Body of pancreas (tissue), 4 donors: ENCODE measurements around the gene TAGAP.

Experiments
- POLR2A ChIP-seq, 3 donors: fragments of 450-650 bp; IDR thresholded peaks; one replicate each; pipeline ENCODE4 v1.6.1; 2016; ENCODE audit warnings: antibody characterized with exemption in 3 of 3, mild to moderate bottlenecking in 2 of 3
- TF ChIP-seq, protein P1 (sequence below), 7 experiments: fragments of 450-650 bp in 4 of 7; fragments of 200-600 bp in 3 of 7; sonication (generic) in 3 of 7; IDR thresholded peaks; one replicate each; pipeline ENCODE4 v1.5.1; 2016 to 2019; ENCODE audit warnings: antibody characterized with exemption in 7 of 7

DNA sequence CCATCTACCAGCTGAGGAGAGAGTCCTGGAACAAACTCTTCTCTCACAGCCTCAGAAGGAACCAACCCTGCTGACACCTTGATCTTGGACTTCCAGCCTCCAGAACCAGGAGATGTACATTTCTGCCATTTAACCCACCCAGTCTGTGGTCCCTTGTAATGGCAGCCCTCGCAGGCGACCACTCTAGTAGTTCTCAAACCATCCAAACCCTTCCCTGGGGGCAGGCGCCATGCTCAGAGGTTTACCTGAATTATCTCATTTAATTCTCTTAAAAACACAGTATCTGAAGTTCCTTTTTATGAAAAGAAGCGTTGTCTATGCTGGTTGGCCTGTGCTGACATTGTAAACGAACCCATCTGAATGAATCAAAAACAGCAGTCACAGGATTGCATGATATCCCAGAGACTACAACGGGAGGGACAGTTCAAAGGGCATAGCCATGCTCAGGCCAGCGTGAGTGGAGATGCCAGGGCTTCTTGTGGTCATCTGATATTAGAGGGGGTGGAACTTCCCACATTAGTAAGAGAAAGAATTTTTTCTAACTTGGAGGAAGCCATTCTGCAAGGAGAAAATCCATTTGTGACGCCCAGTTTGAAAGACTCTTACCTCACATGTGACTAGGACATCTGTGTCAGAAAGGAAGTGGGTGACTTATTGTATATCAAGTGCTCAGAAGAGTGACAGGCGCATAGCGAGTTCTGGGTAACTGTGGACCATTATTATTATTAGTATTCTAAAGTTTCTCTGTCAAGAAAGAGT, 17.2 kb upstream of the TAGAP start:
- TF ChIP-seq, protein P1, sequence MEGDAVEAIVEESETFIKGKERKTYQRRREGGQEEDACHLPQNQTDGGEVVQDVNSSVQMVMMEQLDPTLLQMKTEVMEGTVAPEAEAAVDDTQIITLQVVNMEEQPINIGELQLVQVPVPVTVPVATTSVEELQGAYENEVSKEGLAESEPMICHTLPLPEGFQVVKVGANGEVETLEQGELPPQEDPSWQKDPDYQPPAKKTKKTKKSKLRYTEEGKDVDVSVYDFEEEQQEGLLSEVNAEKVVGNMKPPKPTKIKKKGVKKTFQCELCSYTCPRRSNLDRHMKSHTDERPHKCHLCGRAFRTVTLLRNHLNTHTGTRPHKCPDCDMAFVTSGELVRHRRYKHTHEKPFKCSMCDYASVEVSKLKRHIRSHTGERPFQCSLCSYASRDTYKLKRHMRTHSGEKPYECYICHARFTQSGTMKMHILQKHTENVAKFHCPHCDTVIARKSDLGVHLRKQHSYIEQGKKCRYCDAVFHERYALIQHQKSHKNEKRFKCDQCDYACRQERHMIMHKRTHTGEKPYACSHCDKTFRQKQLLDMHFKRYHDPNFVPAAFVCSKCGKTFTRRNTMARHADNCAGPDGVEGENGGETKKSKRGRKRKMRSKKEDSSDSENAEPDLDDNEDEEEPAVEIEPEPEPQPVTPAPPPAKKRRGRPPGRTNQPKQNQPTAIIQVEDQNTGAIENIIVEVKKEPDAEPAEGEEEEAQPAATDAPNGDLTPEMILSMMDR (IDR thresholded peaks at IDR 0.05), result no peak
- TF ChIP-seq POLR2A (IDR thresholded peaks at IDR 0.05), result no peak
